HG02763 (cell line): Measurements from ENCODE around the gene TRIM66.
"Not testable (repeated sequence)": the region's sequence is repeated elsewhere in the genome, so short reads cannot be mapped to it uniquely, and the experiment has no call there.

Experiments used
- ATAC-seq: cut with Tn5 transposase; IDR thresholded peaks from one replicate; pipeline ENCODE4 v1.9.1; 2021; ENCODE audit warnings: mild to moderate bottlenecking, moderate library complexity; ENCODE audit not compliant: unreplicated experiment

The TRIM66 gene

DNA sequence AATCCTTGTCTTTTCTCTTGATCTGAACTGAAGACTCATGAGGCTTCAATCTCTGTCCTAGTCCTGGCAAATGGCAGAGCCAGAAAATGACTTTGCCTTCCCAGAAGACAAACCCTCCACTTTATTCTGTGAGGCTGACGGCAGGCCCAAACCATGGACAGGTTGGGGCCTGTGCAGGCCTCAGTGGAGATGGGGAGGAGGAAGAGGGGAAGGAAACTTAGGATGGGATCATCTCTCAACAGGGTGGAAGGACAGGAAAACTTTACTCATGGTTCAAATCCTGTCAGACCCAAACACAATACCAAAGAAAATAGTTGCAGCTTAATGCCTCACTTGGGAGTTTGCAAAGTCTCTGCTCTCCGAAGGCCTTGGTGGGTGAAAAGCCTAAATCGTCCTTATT is 10.0 kb upstream of the TRIM66 start:
- ATAC-seq = no peak

DNA sequence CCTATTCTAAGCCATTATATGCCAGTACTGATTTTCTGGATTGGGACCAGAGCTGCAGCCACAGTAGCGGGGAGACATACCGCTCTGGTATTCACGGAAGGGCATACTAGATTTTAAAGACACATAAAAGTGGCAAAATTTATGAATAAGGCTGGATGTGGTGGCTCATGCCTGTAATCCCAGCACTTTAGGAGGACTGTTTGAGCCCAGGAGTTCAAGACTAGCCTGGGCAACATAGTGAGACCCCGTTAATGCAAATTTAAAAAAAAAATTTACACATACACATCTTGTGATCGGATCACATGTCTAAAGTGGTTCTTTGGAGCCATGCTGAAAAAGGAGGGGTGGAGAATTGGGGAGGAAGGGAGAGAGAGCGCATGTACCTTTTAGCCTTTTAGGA is 9.1 kb upstream of the TRIM66 start:
- no peak for ATAC-seq

DNA sequence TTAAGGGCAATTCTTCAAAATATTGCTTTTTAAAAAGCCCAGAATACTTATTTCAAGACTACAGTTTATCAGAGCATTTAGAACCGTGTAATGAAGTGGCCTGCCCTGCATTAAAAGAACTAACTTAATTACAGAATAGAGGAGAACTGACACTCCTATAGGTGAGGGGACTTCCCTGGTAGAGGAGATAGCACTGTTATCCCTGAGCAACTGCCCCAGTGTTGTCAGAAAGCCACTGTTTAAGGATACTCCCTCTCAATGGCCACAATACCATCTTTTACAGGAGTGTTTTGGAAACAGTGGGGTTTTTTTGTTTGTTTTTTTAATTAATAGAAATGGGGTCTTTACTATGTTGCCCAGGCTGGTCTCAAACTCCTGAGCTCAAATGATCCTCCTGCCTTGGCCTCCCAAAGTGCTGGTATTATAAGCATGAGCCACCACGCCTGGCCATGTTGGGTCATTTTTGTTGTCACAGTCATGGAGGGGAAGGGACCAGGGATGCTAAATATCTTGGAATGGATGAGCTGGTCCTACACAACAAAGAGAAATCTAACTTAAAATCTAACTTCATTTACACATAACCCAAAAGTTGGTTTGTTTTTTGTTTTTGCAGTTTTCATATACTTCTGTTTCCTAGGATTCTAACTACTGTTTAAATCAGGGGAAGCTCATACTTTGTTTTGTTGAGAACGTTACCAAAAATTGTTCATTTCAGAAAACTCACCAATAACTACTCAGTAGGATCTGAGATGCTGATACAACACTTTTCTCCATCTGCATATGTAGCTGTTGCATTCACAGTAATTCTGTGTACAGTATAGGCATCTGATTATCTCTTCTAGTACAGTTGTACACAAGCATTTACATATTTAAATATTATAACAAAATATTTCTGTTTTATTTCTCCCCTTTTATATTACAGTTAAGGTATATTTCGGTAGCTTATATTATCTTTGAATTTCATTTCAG is 8.2 kb upstream of the TRIM66 start:
- no peak for ATAC-seq

DNA sequence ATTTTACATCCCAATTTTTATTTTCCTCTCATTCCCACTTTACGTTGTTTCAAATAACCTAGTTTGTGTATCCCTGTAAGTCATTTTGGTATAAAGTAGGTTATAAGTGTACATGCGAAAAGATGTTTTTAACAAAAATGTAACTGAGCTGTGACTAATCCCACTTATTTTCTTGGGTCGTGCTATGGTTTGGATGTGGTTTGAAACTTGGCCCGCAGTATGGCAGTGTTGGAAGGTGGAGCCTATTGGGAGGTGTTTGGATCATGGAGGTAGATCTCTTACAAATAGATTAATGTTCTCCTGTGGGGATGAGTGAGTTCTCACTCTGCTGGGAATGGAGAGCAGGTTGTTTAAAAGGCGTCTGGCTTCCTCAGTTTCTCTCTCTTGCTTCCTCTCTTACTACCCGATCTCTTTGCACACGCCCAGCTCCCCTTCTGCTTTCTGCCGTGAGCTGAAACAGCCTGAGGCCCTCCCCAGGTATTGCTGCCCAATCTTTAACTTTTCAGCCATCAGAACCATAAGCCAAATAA is 7.3 kb upstream of the TRIM66 start:
- no peak for ATAC-seq

DNA sequence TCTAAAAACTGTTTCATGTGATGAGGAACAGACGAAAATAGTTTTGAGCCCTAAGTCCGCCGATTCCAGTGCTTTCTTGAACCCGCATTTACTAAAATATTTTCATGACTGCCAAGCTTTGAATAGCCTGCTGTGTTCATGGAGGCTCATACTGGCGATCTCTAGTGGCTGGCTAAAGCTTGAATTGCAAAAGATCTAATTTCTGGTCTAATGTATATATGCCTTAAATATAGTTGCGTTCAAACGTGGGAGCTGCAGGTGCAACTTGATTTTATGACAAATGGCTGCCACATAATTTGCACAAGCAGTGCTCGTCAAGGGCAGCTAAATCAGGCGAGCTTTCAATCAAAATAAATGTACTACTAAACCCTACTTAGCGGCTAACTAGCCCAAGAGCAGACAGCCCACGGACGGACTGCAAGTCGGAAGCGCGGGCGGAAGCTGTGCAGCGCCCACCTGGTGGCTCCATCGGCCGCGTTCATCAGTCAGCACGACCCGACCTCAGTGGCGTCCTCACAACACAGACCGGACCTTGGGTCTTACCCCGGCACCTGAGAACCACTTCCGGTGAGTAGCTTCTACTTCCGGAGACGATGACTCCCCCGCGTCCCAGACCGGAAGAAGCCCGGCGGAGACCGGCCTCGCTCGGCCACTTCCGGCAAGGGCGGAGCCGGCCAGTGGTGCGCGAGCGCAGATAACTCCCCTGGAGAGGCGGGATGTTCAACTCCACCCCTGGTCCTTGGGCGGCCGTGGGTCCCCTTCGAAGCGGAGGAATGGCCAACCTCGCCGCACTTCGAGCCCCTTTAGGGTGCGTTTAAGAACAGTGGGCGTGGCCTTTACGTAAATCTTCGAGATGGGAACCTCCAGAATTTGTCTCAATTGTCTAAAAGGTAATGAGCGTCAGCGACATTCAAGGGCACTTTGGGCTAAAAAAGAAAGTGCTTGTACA is 6.2 kb upstream of the TRIM66 start:
- peak; percentile 97 for ATAC-seq

DNA sequence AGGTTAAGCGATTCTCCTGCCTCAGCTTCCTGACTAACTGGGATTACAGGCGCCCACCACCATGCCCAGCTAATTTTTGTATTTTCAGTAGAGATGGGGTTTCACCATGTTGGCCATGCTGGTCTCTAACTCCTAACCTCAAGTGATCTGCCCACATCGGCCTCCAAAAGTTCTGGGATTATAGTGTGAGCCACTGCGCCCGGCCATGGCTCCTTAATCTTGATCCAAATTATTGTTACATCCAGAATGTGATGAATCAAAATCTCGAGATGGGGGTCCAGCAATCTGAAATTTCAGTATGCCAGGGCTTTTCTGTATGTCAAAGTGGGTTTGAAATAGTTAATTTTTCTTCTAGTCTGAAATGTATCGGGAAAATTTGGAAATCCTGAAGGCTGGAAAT is 3.9 kb upstream of the TRIM66 start:
- no peak for ATAC-seq

DNA sequence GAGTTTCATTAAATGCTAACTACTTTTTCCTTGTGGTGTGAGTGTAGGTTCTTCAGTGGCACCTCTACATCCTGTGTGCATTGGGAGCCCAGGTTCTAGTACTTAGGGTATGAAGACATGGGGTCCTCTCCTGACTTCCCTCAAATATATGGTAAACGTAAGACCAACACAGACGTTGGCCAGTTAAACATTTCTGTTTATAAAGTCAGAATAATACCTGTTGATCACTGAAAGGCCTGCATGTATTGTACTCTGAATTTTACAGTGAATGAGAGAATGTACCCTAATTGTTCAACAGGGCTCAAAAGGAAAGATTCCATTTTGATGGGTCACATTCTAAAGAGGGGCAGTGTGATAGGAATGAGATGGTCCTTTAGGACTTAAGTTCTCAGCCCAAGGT is 3.4 kb upstream of the TRIM66 start:
- no peak for ATAC-seq

DNA sequence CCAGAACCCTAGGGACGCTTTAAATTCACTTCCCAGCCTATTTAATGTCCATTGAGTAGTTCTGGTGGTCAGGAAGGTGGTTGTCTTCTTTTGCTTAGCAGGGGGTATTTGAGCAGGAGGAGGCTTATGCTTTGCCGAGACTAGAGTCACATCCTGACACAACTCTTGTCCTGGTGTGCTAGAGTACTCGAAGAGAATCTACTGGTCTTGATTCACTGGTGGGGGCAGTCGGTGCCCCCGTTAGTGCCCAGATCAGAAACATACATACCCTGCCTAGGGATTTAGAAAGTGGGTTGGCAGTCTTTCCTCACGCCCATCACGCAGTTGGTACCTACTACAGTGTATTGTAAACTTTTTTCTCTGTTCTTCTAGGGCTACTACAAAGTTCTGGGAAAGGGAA is 2.8 kb upstream of the TRIM66 start:
- ATAC-seq = no peak

DNA sequence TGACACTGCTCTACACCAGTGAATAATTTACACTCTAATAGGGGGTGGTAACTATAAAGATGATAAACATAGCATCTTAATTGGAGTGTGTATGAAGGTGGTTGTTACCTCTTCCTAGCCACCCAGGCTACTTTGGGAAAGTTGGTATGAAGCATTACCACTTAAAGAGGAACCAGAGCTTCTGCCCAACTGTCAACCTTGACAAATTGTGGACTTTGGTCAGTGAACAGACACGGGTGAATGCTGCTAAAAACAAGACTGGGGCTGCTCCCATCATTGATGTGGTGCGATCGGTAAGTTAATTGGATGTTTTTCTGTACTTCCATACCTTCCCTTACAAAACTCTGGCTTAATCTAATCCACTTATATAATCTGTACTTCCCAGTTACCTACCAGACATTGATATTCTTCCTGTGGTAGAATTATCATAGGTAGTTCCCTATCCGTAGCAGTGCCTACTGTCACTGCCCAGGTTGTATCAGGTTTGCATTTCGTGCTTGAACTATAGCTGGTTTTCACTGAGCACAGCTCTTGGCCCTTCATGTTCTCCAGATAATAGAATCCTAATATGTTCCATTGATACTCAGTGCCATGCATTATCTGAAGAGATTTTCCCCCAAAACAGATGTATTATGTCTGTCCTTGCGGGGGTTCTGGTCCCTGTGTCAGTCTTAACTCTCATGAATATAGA is 2.3 kb upstream of the TRIM66 start:
- no peak for ATAC-seq

DNA sequence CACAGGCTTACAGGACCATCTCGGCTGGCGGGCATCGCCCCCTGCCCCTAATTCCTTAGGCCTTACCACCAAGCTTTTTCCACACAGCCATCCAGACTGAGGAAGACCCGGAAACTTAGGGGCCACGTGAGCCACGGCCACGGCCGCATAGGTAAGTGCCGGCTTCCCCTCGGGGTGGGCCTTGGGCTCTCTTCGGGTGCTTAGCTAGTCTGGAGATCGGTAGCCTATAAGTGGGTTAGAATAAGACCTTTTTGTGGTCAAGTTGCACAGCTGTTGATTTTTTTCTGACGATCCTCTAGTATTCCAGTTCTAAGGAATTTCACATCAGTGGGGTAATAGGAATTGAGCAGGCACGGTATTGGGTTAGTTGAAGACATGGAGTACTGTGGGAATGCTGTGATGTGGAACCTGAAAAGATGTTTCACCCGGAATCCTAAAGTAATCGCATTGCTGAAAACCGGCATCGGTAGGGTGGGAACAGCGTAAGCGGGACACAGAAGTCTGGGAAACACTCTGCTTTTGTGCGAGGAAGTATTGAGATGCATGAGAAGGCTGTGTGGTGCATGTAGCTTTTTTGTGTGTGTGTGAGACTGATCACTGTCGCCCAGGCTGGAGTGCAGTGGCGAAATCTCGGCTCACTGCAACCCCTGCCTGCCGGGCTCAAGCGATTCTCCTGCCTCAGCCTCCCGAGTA is 796 bp upstream of the TRIM66 start:
- no peak for ATAC-seq

DNA sequence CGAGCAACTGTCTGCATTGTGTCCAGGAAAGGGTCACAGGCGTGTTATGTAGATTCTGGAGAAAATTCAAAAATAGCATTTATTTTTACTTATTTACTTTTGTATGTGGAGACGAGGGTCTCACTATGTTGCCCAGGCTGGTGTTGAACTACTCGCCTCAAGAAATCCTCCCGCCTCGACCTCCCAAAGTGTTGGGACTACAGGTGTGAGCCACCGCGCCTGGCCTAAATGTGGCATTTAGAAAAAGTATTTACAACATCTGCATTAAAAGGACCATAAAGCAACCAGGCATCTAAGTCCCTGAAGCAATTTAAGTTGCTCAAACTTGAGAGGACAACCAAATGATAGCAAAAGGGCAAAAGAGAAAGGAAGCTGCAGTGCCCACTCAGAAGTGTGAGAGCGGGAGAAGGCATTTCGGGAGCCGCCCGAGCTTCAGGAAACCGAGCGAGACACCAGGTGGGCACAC is 595 bp downstream of the TRIM66 start:
- ATAC-seq = no peak

DNA sequence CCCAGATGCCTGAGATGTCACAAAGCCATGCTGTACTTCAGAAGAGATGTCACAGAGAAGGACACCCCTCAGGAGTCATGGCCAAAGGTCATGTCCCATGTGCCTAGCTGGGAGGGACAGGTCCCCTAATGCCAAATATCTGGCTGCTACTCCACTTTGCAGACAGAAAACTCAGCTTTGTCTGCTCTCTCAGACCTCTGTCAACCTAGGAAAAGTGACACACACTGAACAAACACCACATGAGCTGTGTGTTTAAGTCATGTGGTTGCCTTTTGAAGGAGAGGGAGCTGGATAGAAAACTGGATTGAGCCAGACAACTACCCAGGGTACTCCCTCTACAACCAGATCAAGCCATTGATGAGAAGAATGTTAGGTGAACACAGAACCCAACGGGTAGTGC is 3.5 kb downstream of the TRIM66 start:
- no peak for ATAC-seq

DNA sequence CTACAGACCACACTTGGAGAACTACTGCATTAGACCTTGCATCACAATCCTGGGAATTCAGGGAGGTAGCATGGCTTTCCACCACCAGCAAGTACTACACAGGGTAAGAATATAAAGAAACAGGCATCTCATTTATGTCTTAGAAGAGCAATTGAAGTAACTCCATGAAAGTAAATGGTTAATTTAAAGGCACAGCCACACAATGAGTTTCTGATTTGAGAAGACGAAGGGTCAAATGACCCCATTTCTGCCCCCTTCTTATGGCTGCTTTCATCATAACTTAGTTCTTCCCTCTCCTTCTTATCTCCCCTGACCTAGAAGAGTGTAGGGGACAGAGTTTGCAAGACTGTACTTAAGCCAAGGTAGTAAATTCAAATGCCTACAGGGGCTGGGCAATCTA is 6.0 kb downstream of the TRIM66 start:
- ATAC-seq = no peak

DNA sequence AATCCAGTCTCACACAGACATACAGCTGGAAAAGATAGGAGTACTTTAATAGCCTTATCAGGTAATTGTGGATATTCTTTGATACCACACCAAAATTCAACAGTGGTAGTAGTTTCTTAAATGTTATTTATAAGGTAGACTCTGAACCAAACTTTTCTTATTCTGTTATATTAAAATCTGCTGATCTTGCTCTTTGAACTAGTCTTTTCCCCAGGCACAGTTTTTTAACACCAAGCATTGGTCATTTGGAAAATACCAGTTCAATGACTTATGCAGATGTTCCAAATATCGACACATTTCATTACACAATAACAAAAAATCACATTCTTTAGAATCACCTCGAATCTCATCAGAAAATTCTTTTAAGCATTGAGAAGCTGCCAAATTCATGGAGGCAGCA is 7.6 kb downstream of the TRIM66 start:
- no peak for ATAC-seq

DNA sequence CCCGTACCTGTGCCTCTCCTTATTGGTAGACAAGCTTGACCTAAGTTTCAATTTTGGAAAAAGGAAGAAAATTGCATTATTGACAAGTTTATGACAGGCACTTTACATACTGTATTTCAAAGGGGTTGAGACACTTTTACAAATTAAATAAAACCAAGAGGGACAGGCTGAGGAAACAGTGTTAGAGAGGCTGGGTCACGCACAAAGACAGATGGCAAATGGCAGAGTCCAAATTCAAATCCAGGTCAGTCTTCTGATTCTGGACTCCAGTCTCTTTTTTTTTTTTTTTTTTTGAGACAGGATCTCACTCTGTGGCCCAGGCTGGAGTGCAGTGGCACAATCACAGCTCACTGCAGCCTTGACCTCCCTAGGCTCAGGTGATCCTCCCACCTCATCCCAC is 10.1 kb downstream of the TRIM66 start:
- no peak for ATAC-seq

DNA sequence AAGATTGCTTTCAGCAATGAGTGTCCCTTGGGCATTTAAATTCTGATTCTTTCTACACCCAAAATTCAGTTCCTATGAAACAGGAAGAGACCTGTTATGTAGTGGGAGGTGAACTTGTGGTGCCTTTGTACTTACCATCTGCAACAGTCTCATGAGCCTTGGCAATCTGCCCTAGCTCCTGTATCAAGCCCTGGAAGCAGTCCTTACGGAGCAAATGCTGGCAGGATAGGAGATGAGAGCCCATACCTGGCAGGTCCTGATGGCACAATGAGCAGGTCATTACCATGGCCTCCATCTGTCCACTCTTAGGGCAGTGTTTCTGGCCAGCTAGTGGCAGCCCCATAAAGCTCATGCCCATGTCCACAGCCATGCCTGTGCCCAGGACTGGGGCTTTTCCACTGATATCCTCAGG is 10.8 kb downstream of the TRIM66 start:
- ATAC-seq = no peak

DNA sequence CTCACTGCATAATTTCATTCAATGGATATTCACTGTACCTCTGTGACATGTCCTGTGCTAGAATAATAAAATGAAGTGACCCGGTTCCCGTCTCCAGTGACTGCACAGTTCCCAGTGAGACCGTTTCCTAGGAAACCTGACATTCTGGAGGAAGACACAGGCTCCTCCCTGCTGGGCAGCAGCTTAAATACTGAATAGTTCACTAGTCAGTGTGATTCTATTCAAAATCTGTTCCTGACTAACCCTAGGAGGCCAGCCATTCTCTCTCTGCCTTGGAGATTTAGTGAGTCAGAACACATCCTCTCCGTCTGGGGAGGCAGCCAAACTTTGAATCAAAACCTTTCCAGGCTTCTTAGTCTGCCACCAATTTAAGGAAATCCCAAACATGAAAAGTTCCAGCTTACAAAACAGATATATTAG is 11.3 kb downstream of the TRIM66 start:
- no peak for ATAC-seq

DNA sequence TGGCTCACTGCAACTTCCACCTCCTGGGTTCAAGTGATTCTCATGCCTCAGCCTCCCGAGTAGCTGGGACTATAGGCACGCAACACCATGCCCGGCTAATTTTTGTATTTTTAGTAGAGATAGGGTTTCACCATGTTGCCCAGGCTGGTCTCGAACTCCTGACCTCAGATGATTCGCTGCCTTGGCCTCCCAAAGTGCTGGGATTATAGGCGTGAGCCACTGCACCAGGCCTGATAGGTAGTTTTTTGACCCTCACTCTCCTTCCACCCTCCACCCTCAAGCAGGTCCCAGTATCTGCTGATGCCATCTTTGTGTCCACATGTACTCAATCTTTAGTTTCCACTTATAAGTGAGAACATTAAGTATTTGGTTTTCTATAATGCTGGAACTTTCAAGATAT is 12.4 kb downstream of the TRIM66 start:
- not testable (repeated sequence) for ATAC-seq

DNA sequence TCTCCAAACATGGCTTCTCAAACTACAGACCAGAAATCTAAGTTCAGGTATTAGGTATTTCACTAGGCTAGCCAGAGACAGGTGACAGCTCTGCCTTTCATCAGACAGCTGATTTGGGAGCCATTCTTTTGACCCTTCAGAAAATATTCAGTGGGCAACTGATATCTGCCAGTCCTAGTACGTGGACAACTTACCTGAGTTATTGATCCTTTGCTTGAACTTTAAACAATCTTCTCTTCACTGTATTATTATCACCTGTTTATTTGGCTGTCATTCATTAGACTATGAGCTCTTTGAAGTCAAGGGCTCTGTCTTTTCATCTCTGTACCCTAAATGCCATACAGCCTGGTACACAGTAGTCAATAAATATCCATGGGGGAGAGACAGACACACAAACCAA is 17.2 kb downstream of the TRIM66 start:
- no peak for ATAC-seq
